IMR-90 (cell line): ENCODE measurements around the gene PHAX. TPM values are rescaled to one million over a fixed set of nuclear protein-coding genes. Genes with fewer than 3 reads are reported as not detected.
A peak's percentile ranks its signal among the peaks of the same experiment; 100 is the strongest.

Experiments used
- ATAC-seq: fragments of 200-7000 bp; cut with Tn5 transposase; 2 replicates; pipeline ENCODE4 v1.9.1; 2020; ENCODE audit warnings: low read depth, mild to moderate bottlenecking, moderate library complexity
- BruUV-seq: library from RNA; stranded (reverse); fragments of 400-500 nt; replicated peaks from 2 replicates; lab custom pipeline; 2021; lab: Mats Ljungman, UMichigan
- CTCF ChIA-PET: fragments of 300-600 bp; formaldehyde crosslinking; extraction: SDS; loops from one replicate; lab custom pipeline; 2021; ENCODE audit warnings: antibody characterized with exemption; lab: Yijun Ruan, JAX
- POLR2A ChIA-PET: fragments of 300-600 bp; sonication (Branson Sonifier 250); formaldehyde crosslinking; loops from one replicate; lab custom pipeline; 2022; ENCODE audit warnings: antibody characterized with exemption; ENCODE audit not compliant: unreplicated experiment; lab: Charles Lee
- DNase-seq: peaks from one replicate; pipeline ENCODE4 v3.0.0; 2013
- H2AFZ ChIP-seq: replicated peaks from 2 replicates; pipeline ENCODE3; 2013; ENCODE audit warnings: low read length, mild to moderate bottlenecking; ENCODE audit not compliant: poor library complexity
- H2AK5ac ChIP-seq: 2 replicates; pipeline ENCODE4 v1.6.1; 2013; ENCODE audit warnings: low read depth, low read length, inconsistent platforms
- H2AK9ac ChIP-seq: replicated peaks from 2 replicates; pipeline ENCODE3; 2013; ENCODE audit warnings: mild to moderate bottlenecking, low read depth, low read length, moderate library complexity; ENCODE audit not compliant: poor library complexity
- H2BK120ac ChIP-seq: 2 replicates; pipeline ENCODE4 v1.6.1; 2013; ENCODE audit warnings: low read depth, low read length, inconsistent platforms
- H2BK15ac ChIP-seq: 3 replicates; pipeline ENCODE4 v1.6.1; 2013; ENCODE audit warnings: low read depth, low read length, inconsistent platforms
- H2BK20ac ChIP-seq: 2 replicates; pipeline ENCODE4 v1.6.1; 2013; ENCODE audit warnings: low read depth, mild to moderate bottlenecking, inconsistent platforms, low read length, moderate library complexity
- H2BK5ac ChIP-seq: 2 replicates; pipeline ENCODE4 v1.6.1; 2013; ENCODE audit warnings: mild to moderate bottlenecking, low read depth, low read length, inconsistent platforms; ENCODE audit not compliant: poor library complexity, severe bottlenecking
- H3K14ac ChIP-seq: replicated peaks from 2 replicates; pipeline ENCODE4 v1.6.1; 2013; ENCODE audit warnings: low read depth, low read length, inconsistent platforms
- H3K18ac ChIP-seq: 2 replicates; pipeline ENCODE4 v1.6.1; 2013; ENCODE audit warnings: low read depth, low read length, control low read depth
- H3K23ac ChIP-seq: 2 replicates; pipeline ENCODE4 v1.6.1; 2013; ENCODE audit warnings: low read depth, low read length, inconsistent platforms
- H3K27ac ChIP-seq: 2 replicates; pipeline ENCODE4 v1.5.1; 2013; ENCODE audit warnings: mild to moderate bottlenecking, control low read depth, low read length; ENCODE audit not compliant: insufficient read depth
- H3K27me3 ChIP-seq: 2 replicates; pipeline ENCODE4 v1.6.1; 2013; ENCODE audit warnings: low read length; ENCODE audit not compliant: control insufficient read depth, insufficient read depth
- H3K36me3 ChIP-seq: 2 replicates; pipeline ENCODE4 v1.6.1; 2013; ENCODE audit warnings: low read length, mixed read lengths; ENCODE audit not compliant: control insufficient read depth, insufficient read depth
- H3K4ac ChIP-seq: 2 replicates; pipeline ENCODE4 v1.6.1; 2013; ENCODE audit warnings: low read depth, low read length, inconsistent platforms
- H3K4me1 ChIP-seq: 2 replicates; pipeline ENCODE4 v1.6.1; 2013; ENCODE audit warnings: low read length, mixed read lengths; ENCODE audit not compliant: control insufficient read depth, insufficient read depth
- H3K4me2 ChIP-seq: 2 replicates; pipeline ENCODE4 v1.6.1; 2013; ENCODE audit warnings: low read depth, mild to moderate bottlenecking, control low read depth, low read length, moderate library complexity
- H3K4me3 ChIP-seq: 2 replicates; pipeline ENCODE4 v1.5.1; 2013; ENCODE audit warnings: low read depth, mild to moderate bottlenecking, control low read depth, low read length, moderate library complexity; ENCODE audit not compliant: insufficient read depth
- H3K56ac ChIP-seq: 2 replicates; pipeline ENCODE4 v1.6.1; 2013; ENCODE audit warnings: low read length, inconsistent platforms; ENCODE audit not compliant: insufficient read depth; ENCODE audit errors: extremely low read depth
- H3K79me1 ChIP-seq, 2 experiments: 2 replicates each; pipeline ENCODE4 v1.6.1; 2013; ENCODE audit warnings: low read length in 2 of 2, inconsistent platforms in 1 of 2, low read depth in 1 of 2
- H3K9ac ChIP-seq: 2 replicates; pipeline ENCODE4 v1.6.1; 2013; ENCODE audit warnings: low read depth, low read length, control low read depth
- H3K9me1 ChIP-seq: 2 replicates; pipeline ENCODE4 v1.6.1; 2013; ENCODE audit warnings: low read length, inconsistent platforms; ENCODE audit not compliant: insufficient read depth
- H3K9me3 ChIP-seq: 2 replicates; pipeline ENCODE4 v1.6.1; 2013; ENCODE audit warnings: low read length; ENCODE audit not compliant: control insufficient read depth, insufficient read depth
- H4K20me1 ChIP-seq: 2 replicates; pipeline ENCODE4 v1.6.1; 2013; ENCODE audit warnings: low read length, inconsistent platforms; ENCODE audit not compliant: insufficient read depth
- H4K5ac ChIP-seq: 2 replicates; pipeline ENCODE4 v1.6.1; 2013; ENCODE audit warnings: mild to moderate bottlenecking, low read depth, low read length, control low read depth
- H4K8ac ChIP-seq, 2 experiments: 2 replicates each; pipeline ENCODE4 v1.6.1; 2013; ENCODE audit warnings: low read depth in 2 of 2, low read length in 2 of 2, control low read depth in 1 of 2, inconsistent platforms in 1 of 2
- H4K91ac ChIP-seq: 2 replicates; pipeline ENCODE4 v1.6.1; 2013; ENCODE audit warnings: low read depth, low read length, inconsistent platforms; ENCODE audit not compliant: insufficient read depth
- CEBPB ChIP-seq: IDR thresholded peaks from 2 replicates; pipeline ENCODE4 v1.6.1; 2012; ENCODE audit warnings: low read depth, low read length, improper control_type of control experiment
- MAFK ChIP-seq: IDR thresholded peaks from 2 replicates; pipeline ENCODE4 v1.6.1; 2012; ENCODE audit warnings: low read depth, low read length, improper control_type of control experiment
- RAD21 ChIP-seq: IDR thresholded peaks from 2 replicates; pipeline ENCODE4 v1.6.1; 2012; ENCODE audit warnings: low read length, improper control_type of control experiment
- SMC3 ChIP-seq: fragments of 150-350 bp; IDR thresholded peaks from 2 replicates; pipeline ENCODE4 v1.6.1; 2016; ENCODE audit warnings: low read depth, mild to moderate bottlenecking, antibody characterized with exemption, low read length, moderate library complexity
- WGBS, 2 experiments: methylation state at CpG; one replicate each; pipeline versions ENCODE4 v1.1.5 to v1.1.7; 2013; ENCODE audit warnings: missing lambda C conversion rate in 2 of 2; ENCODE audit not compliant: insufficient read length in 1 of 2; ENCODE audit errors: extremely low coverage in 2 of 2; 5-methylcytosine and 5-hydroxymethylcytosine counted together
- dilution Hi-C: fragments of 300-500 bp; cut with HindIII; formaldehyde crosslinking; loops from one replicate; pipeline ENCODE4 v1.14.3; 2018; ENCODE audit warnings: low sequenced_read_pairs; ENCODE audit not compliant: unreplicated experiment
- in situ Hi-C: fragments of 300-500 bp; cut with MboI; formaldehyde crosslinking; loops from 3 replicates; pipeline ENCODE4 v1.14.3; 2019; ENCODE audit warnings: low sequenced_read_pairs, inconsistent platforms, mixed read lengths
- intact Hi-C: fragments of 100-400 bp; cut with micrococcal nuclease; formaldehyde crosslinking; loops from 2 replicates; pipeline ENCODE4 v1.10.0; 2022
- polyA plus RNA-seq, 3 experiments: library from polyadenylated mRNA; depleted of rRNA; stranded (reverse); fragments of >200 nt; gene quantifications; 2 replicates each; pipeline ENCODE4 v1.2.3, GENCODE V29; 2012; ENCODE audit warnings: low replicate concordance in 1 of 3
- total RNA-seq: library from RNA; depleted of rRNA; stranded (reverse); fragments of >200 nt; gene quantifications from 2 replicates; pipeline ENCODE4 v1.2.3, GENCODE V29; 2012
- TF ChIP-seq, protein P1 (sequence below): conservative IDR thresholded peaks from 2 replicates; pipeline ENCODE4 v1.5.1; 2012; ENCODE audit warnings: mild to moderate bottlenecking, low read depth, low read length, improper control_type of control experiment

The PHAX gene
- total and polyA plus RNA-seq, 2 of the 4 experiments (the other 2 are of a cell fraction) = 32.5 to 46.4 TPM

DNA sequence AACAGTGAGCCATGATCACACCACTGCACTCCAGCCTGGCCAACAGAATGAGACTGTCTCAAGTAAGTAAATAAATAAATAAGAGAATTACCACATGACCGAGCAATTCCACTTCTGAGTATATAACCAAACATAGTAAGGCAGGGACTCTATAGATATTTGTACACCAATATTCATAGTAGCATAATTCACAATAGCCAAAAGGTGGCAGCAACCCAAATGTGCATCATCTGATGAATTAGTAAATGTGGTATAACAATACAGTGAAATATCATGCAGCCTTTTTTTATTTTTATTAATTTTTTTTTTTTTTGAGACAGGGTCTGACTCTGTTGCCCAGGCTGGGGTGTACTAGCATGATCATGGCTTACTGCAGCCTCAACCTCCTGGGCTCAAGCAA, 38.8 kb upstream of the PHAX start:
- CTCF ChIA-PET = interaction anchor here (0.7 kb wide), 1 partner anchor 438 kb away, joined by 3 read pairs; no protein-coding TSS in a partner anchor

More for the DNA sequence above, 38.8 kb upstream of the PHAX start:
- H3K9me3 ChIP-seq = no peaks in the 10 kb centered on the region
- no peak overlapping the region for H2BK120ac ChIP-seq
- H3K14ac ChIP-seq = no peak overlapping the region
- H2AK5ac ChIP-seq = no peak overlapping the region
- WGBS, 2 experiments = no CpG with 5 or more reads among the region's 1 CpG
- H4K20me1 ChIP-seq = no peaks in the 10 kb centered on the region
- H3K4me1 ChIP-seq = no peaks in the 10 kb centered on the region
- TF ChIP-seq, protein P1, sequence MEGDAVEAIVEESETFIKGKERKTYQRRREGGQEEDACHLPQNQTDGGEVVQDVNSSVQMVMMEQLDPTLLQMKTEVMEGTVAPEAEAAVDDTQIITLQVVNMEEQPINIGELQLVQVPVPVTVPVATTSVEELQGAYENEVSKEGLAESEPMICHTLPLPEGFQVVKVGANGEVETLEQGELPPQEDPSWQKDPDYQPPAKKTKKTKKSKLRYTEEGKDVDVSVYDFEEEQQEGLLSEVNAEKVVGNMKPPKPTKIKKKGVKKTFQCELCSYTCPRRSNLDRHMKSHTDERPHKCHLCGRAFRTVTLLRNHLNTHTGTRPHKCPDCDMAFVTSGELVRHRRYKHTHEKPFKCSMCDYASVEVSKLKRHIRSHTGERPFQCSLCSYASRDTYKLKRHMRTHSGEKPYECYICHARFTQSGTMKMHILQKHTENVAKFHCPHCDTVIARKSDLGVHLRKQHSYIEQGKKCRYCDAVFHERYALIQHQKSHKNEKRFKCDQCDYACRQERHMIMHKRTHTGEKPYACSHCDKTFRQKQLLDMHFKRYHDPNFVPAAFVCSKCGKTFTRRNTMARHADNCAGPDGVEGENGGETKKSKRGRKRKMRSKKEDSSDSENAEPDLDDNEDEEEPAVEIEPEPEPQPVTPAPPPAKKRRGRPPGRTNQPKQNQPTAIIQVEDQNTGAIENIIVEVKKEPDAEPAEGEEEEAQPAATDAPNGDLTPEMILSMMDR = no peak
- TF ChIP-seq CEBPB (no peak), RAD21 (no peak), MAFK (no peak), SMC3 (no peak)
- no TSS peak for BruUV-seq
- H3K9ac ChIP-seq = no peak overlapping the region
- H2BK15ac ChIP-seq = no peak overlapping the region
- no peaks in the 10 kb centered on the region for H3K79me1 ChIP-seq
- dilution Hi-C loops (no loop called here), intact Hi-C loops (no loop called here), in situ Hi-C loops (no loop called here)
- H4K8ac ChIP-seq = no peak overlapping the region
- H3K27me3 ChIP-seq = no peaks in the 10 kb centered on the region
- ATAC-seq (peak; percentile 49), DNase-seq (peak; percentile 22)
- no peak overlapping the region for H3K4ac ChIP-seq
- H3K18ac ChIP-seq = no peak overlapping the region
- POLR2A ChIA-PET = interaction anchor here (0.6 kb wide), 1 partner anchor 47 kb away, joined by 4 read pairs; no protein-coding TSS in a partner anchor
- no peak overlapping the region for H2AFZ ChIP-seq
- no peak overlapping the region for H3K27ac ChIP-seq
- H2BK20ac ChIP-seq = no peak overlapping the region
- H3K36me3 ChIP-seq = peaks cover 8% of the 10 kb centered on the region
- H4K91ac ChIP-seq = no peak overlapping the region
- no peak overlapping the region for H3K23ac ChIP-seq
- no peak overlapping the region for H3K4me3 ChIP-seq
- H2BK5ac ChIP-seq = no peak overlapping the region
- H3K4me2 ChIP-seq = no peak overlapping the region
- H4K5ac ChIP-seq = no peak overlapping the region
- no peak overlapping the region for H2AK9ac ChIP-seq
- H3K9me1 ChIP-seq = no peaks in the 10 kb centered on the region
- H3K56ac ChIP-seq = no peak overlapping the region
